ENCODE results near the gene EDN1.

DNA sequence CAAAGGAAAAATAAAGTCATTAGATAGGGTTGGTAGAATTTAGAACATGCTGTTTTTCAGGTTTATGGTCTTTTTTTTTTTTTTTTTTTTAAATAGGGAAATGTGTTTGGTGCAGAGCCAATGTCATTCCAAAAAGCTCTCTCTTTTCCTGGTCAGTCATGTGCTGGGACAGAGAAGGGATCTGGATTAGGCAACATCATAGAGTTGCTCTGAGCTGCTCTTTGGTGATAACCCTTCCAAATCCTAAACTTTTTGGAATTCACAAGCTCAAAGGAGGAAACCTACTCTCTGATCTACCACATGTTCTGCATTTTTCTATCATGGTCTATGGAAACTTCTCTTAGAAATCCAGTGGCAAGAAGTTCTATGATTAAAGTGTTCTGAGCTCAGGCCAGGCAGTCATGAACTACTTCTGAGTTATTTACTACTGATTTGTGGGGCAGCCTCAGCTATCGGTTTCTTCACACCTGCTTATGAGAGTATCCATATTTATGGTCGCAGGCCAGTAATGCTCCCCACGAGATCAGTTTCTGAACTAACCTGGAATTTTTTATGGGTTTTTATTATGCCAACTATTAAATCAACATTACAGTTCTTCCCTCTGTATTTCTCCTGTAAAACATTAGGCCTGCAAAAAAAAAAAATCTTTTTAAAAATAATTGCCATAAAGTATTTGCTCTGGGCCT, 4.8 kb downstream of the EDN1 start:
- TF ChIP-seq, protein P1, sequence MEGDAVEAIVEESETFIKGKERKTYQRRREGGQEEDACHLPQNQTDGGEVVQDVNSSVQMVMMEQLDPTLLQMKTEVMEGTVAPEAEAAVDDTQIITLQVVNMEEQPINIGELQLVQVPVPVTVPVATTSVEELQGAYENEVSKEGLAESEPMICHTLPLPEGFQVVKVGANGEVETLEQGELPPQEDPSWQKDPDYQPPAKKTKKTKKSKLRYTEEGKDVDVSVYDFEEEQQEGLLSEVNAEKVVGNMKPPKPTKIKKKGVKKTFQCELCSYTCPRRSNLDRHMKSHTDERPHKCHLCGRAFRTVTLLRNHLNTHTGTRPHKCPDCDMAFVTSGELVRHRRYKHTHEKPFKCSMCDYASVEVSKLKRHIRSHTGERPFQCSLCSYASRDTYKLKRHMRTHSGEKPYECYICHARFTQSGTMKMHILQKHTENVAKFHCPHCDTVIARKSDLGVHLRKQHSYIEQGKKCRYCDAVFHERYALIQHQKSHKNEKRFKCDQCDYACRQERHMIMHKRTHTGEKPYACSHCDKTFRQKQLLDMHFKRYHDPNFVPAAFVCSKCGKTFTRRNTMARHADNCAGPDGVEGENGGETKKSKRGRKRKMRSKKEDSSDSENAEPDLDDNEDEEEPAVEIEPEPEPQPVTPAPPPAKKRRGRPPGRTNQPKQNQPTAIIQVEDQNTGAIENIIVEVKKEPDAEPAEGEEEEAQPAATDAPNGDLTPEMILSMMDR (IDR thresholded peaks at IDR 0.05) = no peak
- no peak for TF ChIP-seq POLR2AphosphoS5 (IDR thresholded peaks at IDR 0.05)
